GM10266 (cell line): ENCODE data around the gene HIPK2.

Experiments
- DNase-seq: peaks from one replicate; pipeline ENCODE4 v3.0.0; 2012; ENCODE audit errors: extremely low spot score
- TF ChIP-seq, protein P1 (sequence below): IDR thresholded peaks from 2 replicates; pipeline ENCODE4 v1.5.1; 2012; ENCODE audit warnings: mild to moderate bottlenecking, low read depth; ENCODE audit not compliant: control insufficient read depth, insufficient read depth; ENCODE audit errors: missing control alignments

Gene HIPK2

DNA sequence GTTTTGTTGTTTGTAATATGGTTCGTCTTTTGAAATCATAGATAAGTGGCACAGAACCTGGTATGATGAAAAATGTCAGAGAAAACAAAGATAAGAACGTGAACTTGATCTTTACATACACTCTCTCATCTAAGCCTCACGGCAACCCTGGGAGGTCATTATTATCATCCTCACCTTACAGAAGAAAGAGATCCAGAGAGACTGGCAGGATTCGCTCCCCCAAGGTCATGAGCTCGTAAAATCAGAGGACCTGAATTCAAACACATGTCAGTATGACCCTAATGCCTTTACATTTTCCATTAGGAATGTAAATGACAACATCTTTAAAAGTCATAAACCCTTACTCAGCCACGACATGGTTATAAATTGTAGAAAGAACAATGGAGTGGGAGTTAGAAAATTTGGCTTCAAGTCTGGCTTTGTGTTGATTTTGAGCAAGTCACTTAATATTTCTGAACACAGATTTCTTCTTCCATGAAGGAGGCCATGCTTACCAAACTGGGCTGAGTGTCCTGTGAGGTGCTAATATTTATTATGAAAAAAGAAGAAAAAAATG is 35.9 kb downstream of the HIPK2 start:
- TF ChIP-seq, protein P1, sequence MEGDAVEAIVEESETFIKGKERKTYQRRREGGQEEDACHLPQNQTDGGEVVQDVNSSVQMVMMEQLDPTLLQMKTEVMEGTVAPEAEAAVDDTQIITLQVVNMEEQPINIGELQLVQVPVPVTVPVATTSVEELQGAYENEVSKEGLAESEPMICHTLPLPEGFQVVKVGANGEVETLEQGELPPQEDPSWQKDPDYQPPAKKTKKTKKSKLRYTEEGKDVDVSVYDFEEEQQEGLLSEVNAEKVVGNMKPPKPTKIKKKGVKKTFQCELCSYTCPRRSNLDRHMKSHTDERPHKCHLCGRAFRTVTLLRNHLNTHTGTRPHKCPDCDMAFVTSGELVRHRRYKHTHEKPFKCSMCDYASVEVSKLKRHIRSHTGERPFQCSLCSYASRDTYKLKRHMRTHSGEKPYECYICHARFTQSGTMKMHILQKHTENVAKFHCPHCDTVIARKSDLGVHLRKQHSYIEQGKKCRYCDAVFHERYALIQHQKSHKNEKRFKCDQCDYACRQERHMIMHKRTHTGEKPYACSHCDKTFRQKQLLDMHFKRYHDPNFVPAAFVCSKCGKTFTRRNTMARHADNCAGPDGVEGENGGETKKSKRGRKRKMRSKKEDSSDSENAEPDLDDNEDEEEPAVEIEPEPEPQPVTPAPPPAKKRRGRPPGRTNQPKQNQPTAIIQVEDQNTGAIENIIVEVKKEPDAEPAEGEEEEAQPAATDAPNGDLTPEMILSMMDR = no peak
- DNase-seq = no peak

DNA sequence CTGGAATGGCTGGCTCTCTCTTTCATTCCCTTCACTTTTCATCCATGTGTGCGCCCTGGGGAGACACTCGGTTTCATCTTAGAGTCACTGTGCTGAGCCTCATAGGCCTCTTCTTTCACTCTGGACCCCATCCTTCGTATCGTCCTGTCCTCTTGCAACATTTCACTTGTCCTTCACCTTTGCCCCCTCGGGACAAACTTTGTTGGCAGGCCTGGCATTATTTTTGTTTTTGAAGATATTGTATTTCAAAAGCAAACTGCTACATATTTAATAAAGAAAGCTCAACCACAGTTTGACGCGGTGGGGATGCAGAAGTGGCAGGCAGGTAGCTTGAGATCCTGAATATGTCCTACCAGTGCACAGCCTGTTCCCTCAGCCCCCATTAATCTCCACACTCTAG is 36.6 kb downstream of the HIPK2 start:
- no peak for DNase-seq
- TF ChIP-seq, protein P1 = no peak

DNA sequence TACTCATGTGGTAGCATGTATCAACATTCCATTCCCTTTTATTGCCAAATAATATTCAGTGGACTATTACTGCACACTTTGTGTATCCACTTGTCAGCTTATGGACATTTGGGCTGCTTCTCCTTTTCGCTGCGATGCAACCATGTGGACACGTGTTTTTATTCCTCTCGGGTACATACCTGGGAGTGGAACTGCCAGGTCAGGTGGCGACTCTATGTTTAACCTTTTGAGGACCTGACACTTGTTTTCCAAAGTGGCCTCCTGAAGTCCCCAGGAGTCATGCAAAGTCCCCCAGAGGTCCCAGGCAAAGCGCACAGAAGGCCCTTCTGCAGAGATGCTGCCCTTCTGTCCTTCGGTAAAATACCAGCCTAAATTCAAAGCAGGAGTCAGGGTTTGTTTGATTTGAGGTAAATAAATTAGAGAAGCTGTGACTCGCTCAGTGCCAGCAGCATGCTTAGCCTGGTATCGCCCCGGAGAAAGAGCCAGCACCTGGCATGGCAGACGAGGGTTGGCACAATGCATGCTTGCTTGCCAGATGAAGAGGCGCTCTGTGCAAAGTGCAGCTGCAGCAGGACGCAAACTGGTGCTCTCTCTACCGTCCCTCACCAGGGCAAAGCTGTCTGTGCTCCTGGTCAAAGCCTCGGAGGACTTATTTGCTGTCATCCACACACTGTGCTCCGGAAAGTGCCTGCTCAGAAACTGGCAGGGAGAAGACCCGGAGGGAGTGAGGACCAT is 37.8 kb downstream of the HIPK2 start:
- no peak for DNase-seq

DNA sequence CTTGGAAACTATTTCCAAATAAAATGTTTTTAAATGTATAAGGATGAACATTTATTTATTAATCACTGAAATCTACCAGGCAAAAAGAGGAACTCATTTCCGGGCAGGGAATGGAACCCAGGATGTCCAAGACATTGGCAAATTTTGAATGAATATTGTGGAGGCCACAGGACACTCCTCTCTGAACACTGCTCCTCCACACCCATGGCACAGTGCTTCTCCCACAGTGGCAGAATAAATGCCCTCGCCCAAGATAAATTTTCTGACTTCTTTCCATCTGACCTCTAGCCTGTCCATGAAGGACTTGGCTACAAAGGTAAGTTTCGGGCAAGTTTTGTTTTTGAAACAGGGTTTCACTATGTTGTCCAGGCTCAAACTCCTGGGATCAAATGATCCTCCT is 39.0 kb downstream of the HIPK2 start:
- TF ChIP-seq, protein P1 = no peak
- DNase-seq = no peak

More for the DNA sequence above, 37.8 kb downstream of the HIPK2 start:
- TF ChIP-seq, protein P1 = no peak

DNA sequence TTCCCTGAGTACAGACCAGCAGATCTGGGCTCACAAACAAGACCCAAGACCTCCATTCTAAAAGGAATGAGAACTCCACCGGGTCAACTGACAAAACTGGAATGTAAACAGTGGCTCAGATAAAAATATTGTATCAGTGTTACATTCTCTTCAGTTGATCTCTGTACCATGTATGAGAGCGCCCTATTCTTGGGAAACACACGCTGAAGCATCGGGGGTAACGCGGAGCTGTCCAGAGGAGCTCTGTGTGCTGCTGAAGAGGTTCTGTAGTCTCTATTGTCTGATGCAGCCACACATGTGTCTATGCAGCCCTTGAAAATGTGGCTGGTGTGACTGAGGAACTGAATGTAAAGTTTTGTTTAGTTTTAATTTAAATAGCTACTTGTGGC is 39.7 kb downstream of the HIPK2 start:
- DNase-seq = no peak

DNA sequence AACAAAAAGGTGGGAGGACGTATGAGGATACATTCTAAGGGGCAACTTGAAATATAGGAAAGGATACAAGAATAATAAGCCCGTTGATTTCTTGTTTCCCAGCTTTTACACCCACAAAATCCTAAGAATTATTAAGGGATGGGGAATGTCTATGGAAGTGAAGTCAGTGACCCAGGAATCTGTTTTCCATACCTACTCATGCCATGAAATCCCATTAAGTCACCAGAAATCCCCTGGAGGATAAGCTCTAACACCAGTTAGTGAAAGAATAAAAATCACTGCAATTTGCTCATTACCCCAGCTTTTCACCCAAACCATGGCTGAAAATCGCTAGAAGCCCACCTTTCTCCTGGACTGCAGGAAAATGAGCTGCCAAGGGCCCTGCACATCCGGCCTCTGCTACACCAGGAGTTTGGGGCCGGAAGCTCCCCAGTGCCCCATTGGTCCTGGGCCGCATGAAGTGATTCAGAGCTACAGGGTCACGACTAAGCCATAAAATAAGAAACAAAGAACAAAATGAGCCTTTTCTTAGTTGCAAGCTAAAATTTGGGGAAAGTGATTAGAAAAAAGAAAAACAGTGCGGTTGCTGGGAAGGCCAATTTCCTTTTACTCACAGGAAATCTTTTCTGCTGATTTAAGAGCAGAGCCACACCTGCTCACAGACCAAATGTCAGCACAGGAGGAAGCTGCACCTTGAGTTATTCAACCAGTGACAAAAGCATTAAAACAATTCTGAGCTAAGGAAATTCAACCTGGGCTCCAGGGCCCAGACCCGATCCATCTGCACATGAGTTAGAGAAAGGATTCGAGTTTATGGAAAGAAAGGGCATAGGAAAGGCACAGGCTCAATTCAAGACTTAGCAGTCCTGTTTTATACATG is 40.3 kb downstream of the HIPK2 start:
- TF ChIP-seq, protein P1 = no peak
- no peak for DNase-seq

More for the DNA sequence above, 39.7 kb downstream of the HIPK2 start:
- TF ChIP-seq, protein P1 = no peak

DNA sequence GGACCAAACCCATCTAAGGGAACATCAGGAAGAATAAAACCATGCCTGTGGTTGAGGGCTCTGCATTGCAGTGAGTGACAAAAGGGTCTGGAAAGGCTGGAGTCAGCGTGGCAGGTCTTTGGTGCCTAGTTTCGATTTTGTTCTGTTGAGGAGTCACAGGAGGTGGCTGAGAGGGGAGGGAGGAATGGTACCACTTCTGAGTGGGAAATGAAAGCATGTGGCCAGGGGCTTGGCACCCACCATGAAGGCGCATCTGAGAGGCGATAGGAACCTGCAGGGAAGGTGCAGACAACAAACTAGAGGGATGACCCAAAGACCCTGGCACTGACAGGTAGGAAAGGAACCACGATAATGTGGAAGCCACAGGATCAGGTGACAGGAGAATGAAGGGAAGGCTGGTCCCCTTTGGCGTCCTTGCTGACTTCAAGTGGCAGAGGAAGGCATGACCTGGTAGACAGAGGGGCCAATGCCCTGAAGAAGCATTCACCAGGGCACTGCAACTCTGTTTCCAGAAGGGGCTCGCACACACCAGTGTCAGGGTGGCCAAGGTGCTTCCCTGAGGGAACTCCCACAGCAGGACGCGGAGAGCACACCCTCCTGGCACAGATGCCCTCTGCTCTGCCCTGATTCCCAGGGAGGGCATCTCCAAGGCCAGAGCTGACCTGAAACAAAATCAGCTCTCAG is 41.7 kb downstream of the HIPK2 start:
- no peak for DNase-seq
- TF ChIP-seq, protein P1 = no peak
